22Rv1 (cell line): ENCODE data around the gene PMM2.

Experiments used
- CTCF ChIP-seq: fragments of 450-650 bp; IDR thresholded peaks from 2 replicates; pipeline ENCODE4 v1.5.1; 2017; ENCODE audit warnings: mild to moderate bottlenecking
- ZFX ChIP-seq: fragments of 450-650 bp; IDR thresholded peaks from 2 replicates; pipeline ENCODE4 v1.6.1; 2017; ENCODE audit warnings: antibody characterized with exemption, borderline replicate concordance

- TF ChIP-seq CTCF: no peak
- TF ChIP-seq ZFX: no peak
Measured at GRCh38 chr16:8808009-8808408, 10.4 kb downstream of the PMM2 start.
